ENCODE results near the gene BMPR1B.

The BMPR1B gene

DNA sequence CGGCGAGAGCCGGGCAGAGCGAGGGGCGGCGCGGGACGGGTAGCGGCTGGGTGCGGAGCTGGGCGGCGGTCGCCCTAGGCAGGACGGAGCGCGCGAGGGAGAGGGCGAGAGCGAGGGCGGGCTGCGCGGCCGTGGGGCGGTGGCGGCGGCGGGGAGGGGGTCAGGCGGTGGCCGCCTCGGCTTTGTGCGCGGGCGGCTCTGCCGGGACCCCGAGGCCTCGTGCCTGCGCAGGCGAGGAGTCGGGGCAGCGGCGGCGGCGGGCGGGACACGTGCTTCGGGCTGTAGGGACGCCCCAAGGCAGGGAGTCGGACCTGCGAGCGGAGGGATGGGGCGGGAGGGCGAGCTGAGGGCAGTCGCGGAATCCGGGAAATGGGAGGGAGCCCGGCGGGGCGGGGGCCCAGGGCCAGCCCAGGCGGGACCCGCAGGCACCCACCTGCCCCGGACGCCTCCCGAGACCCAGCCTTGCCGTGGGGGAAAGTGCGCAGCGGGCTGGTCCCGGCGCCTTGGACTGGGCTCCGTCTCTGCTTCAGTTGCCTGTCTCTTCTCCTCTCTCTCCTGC lies 465 bp downstream of the BMPR1B start:
- Histone ChIP-seq H3K27ac (ENCODE audit: low read depth, low read length) (no peak overlapping the region), H4K8ac (ENCODE audit: low read depth, low read length) (no peak overlapping the region), H2BK120ac (ENCODE audit: insufficient read depth, low read length, poor library complexity) (no peak overlapping the region), H3K36me3 (ENCODE audit: control insufficient read depth in 1 of 2, insufficient read depth in 2 of 2, low read length in 2 of 2) (no peaks in the 10 kb centered on the region), H3K4me3 (ENCODE audit: low read depth, low read length) (peak overlapping the region; percentile 72), H3K4me1 (ENCODE audit: control insufficient read depth in 1 of 2, insufficient read depth in 2 of 2, low read length in 2 of 2) (peaks cover 0 to 5% of the 10 kb centered on the region in 2 experiments), H2BK12ac (ENCODE audit: low read length) (peak overlapping the region; percentile 36), H3K27me3 (ENCODE audit: insufficient read depth, low read length) (peaks cover 7% of the 10 kb centered on the region), H2BK5ac (ENCODE audit: low read depth, low read length, poor library complexity) (no peak overlapping the region), H3K4ac (ENCODE audit: low read depth, low read length) (no peak overlapping the region), H3K9me3 (ENCODE audit: insufficient read depth, low read depth, low read length) (no peaks in the 10 kb centered on the region), H3K23ac (ENCODE audit: low read length) (no peak overlapping the region), H3K18ac (ENCODE audit: low read length) (no peak overlapping the region), H2AK5ac (ENCODE audit: low read length) (no peak overlapping the region), H4K12ac (ENCODE audit: low read depth, low read length) (no peak overlapping the region), H3K9ac (ENCODE audit: low read length) (no peak overlapping the region), H4K91ac (ENCODE audit: low read depth, low read length) (no peak overlapping the region), H3K79me1 (ENCODE audit: low read length) (no peaks in the 10 kb centered on the region), H3K14ac (ENCODE audit: low read length) (peak overlapping the region; percentile 57), H3K79me2 (ENCODE audit: control insufficient read depth, insufficient read depth, low read length, poor library complexity) (no peaks in the 10 kb centered on the region), H3K4me2 (ENCODE audit: low read length) (peak overlapping the region; percentile 83), H2AFZ (ENCODE audit: insufficient read depth, low read length, poor library complexity) (peak overlapping the region; percentile 52)
- peak; percentile 47 for DNase-seq
- no CpG with 5 or more reads among the region's 69 CpGs for WGBS (ENCODE audit: extremely low coverage, insufficient coverage, insufficient read length)

DNA sequence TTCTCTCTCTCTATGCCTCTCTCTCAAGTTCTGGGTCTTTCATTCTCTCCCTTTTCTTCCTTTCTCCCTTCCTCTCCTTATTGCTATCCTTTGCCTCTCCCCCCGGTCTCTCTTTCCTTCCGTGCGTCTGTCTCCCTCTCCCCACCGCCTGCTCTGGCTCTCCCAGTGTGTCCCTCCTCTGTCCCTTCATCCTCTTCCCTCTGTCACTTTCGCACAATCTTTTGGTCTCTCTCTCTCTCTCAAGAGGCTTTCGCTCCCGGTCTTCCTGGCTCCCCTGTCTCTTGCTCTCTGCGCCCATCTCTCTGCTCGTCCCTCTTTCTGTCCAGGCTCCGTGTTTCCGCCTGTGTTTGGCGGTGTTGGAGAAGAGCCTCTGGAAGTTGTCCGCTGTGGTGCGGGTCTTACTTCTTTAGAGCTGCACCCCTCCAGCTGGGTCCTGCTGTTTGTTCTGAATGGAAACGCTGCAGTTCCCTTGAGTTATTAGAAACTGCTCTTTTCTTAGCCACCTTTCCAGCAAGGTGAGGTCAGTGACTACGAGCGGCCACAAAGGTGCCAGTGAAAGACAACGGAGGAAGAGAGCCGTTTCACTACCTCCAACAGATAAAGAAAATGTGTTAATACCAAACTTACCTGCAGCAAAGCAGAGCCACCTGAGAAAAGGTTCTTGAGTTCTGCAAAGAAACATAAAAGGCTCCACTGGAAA lies 1.1 kb downstream of the BMPR1B start:
- no peak overlapping the region for H3K23ac ChIP-seq (ENCODE audit: low read length)
- H3K4me2 ChIP-seq (ENCODE audit: low read length) = peak overlapping the region; percentile 83
- H2BK12ac ChIP-seq (ENCODE audit: low read length) = no peak overlapping the region
- H4K91ac ChIP-seq (ENCODE audit: low read depth, low read length) = no peak overlapping the region
- H3K79me2 ChIP-seq (ENCODE audit: control insufficient read depth, insufficient read depth, low read length, poor library complexity) = no peaks in the 10 kb centered on the region
- peak in 1 of 2 donors; percentile 16 for DNase-seq
- no peak overlapping the region for H2BK5ac ChIP-seq (ENCODE audit: low read depth, low read length, poor library complexity)
- H3K18ac ChIP-seq (ENCODE audit: low read length) = no peak overlapping the region
- peak overlapping the region; percentile 52 for H2AFZ ChIP-seq (ENCODE audit: insufficient read depth, low read length, poor library complexity)
- no CpG with 5 or more reads among the region's 19 CpGs for WGBS (ENCODE audit: extremely low coverage, insufficient coverage, insufficient read length)
- H4K12ac ChIP-seq (ENCODE audit: low read depth, low read length) = no peak overlapping the region
- no peaks in the 10 kb centered on the region for H3K79me1 ChIP-seq (ENCODE audit: low read length)
- H3K4ac ChIP-seq (ENCODE audit: low read depth, low read length) = no peak overlapping the region
- peaks cover 7% of the 10 kb centered on the region for H3K27me3 ChIP-seq (ENCODE audit: insufficient read depth, low read length)
- no peak overlapping the region for H3K14ac ChIP-seq (ENCODE audit: low read length)
- H4K8ac ChIP-seq (ENCODE audit: low read depth, low read length) = no peak overlapping the region
- H2AK5ac ChIP-seq (ENCODE audit: low read length) = no peak overlapping the region
- no peak overlapping the region for H3K9ac ChIP-seq (ENCODE audit: low read length)
- no peaks in the 10 kb centered on the region for H3K9me3 ChIP-seq (ENCODE audit: insufficient read depth, low read depth, low read length)
- H2BK120ac ChIP-seq (ENCODE audit: insufficient read depth, low read length, poor library complexity) = no peak overlapping the region
- no peak overlapping the region for H3K27ac ChIP-seq (ENCODE audit: low read depth, low read length)
- peaks cover 0 to 5% of the 10 kb centered on the region in 2 experiments for H3K4me1 ChIP-seq (ENCODE audit: control insufficient read depth in 1 of 2, insufficient read depth in 2 of 2, low read length in 2 of 2)
- no peaks in the 10 kb centered on the region for H3K36me3 ChIP-seq (ENCODE audit: control insufficient read depth in 1 of 2, insufficient read depth in 2 of 2, low read length in 2 of 2)
- peak overlapping the region; percentile 52 for H3K4me3 ChIP-seq (ENCODE audit: low read depth, low read length)

DNA sequence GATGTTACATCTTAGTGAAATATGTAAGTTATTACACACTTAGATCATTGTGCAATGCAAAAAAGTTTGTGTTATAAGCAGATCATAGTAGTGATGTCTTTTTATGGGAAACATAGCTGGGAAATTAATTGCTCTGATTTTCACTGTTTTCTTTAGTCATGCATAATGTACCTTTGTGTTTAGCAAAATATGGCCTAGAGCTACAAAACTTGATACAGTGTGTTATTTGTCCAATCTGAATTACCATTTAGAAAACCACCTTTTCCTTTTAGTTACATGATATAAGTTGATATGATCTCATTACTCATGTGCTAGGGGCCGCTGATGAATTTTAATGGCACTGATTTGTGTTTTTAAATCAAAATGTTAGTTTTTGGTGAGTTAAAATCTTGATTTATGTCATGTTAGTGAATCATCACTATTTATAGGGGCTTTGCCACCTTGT lies 2.0 kb downstream of the BMPR1B start:
- Histone ChIP-seq H2AFZ (ENCODE audit: insufficient read depth, low read length, poor library complexity) (no peak overlapping the region), H3K27ac (ENCODE audit: low read depth, low read length) (no peak overlapping the region), H4K12ac (ENCODE audit: low read depth, low read length) (no peak overlapping the region), H3K79me1 (ENCODE audit: low read length) (no peaks in the 10 kb centered on the region), H3K23ac (ENCODE audit: low read length) (no peak overlapping the region), H3K9ac (ENCODE audit: low read length) (no peak overlapping the region), H4K8ac (ENCODE audit: low read depth, low read length) (no peak overlapping the region), H2BK5ac (ENCODE audit: low read depth, low read length, poor library complexity) (no peak overlapping the region), H3K4ac (ENCODE audit: low read depth, low read length) (no peak overlapping the region), H3K79me2 (ENCODE audit: control insufficient read depth, insufficient read depth, low read length, poor library complexity) (no peaks in the 10 kb centered on the region), H3K9me3 (ENCODE audit: insufficient read depth, low read depth, low read length) (no peaks in the 10 kb centered on the region), H3K14ac (ENCODE audit: low read length) (no peak overlapping the region), H3K4me1 (ENCODE audit: control insufficient read depth in 1 of 2, insufficient read depth in 2 of 2, low read length in 2 of 2) (peaks cover 0 to 5% of the 10 kb centered on the region in 2 experiments), H3K27me3 (ENCODE audit: insufficient read depth, low read length) (peaks cover 7% of the 10 kb centered on the region), H3K36me3 (ENCODE audit: control insufficient read depth in 1 of 2, insufficient read depth in 2 of 2, low read length in 2 of 2) (no peaks in the 10 kb centered on the region), H2AK5ac (ENCODE audit: low read length) (no peak overlapping the region), H3K4me3 (ENCODE audit: low read depth, low read length) (no peak overlapping the region), H2BK120ac (ENCODE audit: insufficient read depth, low read length, poor library complexity) (no peak overlapping the region), H3K4me2 (ENCODE audit: low read length) (no peak overlapping the region), H2BK12ac (ENCODE audit: low read length) (no peak overlapping the region), H4K91ac (ENCODE audit: low read depth, low read length) (no peak overlapping the region), H3K18ac (ENCODE audit: low read length) (no peak overlapping the region)
- no peak for DNase-seq
- WGBS (ENCODE audit: extremely low coverage, insufficient coverage, insufficient read length) = no CpG with 5 or more reads among the region's 1 CpG

DNA sequence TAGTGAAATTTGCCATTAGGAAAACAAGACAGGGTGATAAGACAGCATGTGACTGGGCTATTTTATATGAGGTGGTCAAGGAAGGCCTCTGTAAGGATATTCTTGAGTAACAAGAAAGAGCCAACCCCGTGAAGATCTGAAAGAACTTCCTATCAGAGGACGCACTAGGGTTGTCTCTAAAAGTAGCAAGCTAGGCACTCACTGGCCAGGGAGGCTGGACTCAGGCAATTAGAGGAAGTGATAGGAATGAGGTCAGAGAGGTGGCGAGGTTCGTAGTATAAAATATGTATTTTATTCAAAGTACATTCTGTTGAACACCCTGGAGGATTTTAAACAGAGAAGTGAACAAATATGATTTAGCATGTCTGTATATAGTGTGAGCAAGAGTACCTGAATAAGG lies 4.6 kb downstream of the BMPR1B start:
- H4K91ac ChIP-seq (ENCODE audit: low read depth, low read length) = no peak overlapping the region

More for the DNA sequence above, 4.6 kb downstream of the BMPR1B start:
- H3K18ac ChIP-seq (ENCODE audit: low read length) = no peak overlapping the region
- no peak overlapping the region for H3K27ac ChIP-seq (ENCODE audit: low read depth, low read length)
- H3K4ac ChIP-seq (ENCODE audit: low read depth, low read length) = no peak overlapping the region
- H2AFZ ChIP-seq (ENCODE audit: insufficient read depth, low read length, poor library complexity) = no peak overlapping the region
- H3K79me1 ChIP-seq (ENCODE audit: low read length) = no peaks in the 10 kb centered on the region
- H3K36me3 ChIP-seq (ENCODE audit: control insufficient read depth in 1 of 2, insufficient read depth in 2 of 2, low read length in 2 of 2) = no peaks in the 10 kb centered on the region
- no peak overlapping the region for H3K4me2 ChIP-seq (ENCODE audit: low read length)
- no peak overlapping the region for H3K23ac ChIP-seq (ENCODE audit: low read length)
- no peak overlapping the region for H3K14ac ChIP-seq (ENCODE audit: low read length)
- H2BK5ac ChIP-seq (ENCODE audit: low read depth, low read length, poor library complexity) = no peak overlapping the region
- no peak overlapping the region for H2BK120ac ChIP-seq (ENCODE audit: insufficient read depth, low read length, poor library complexity)
- no peak overlapping the region for H3K4me3 ChIP-seq (ENCODE audit: low read depth, low read length)
- no peak overlapping the region for H4K8ac ChIP-seq (ENCODE audit: low read depth, low read length)
- H3K79me2 ChIP-seq (ENCODE audit: control insufficient read depth, insufficient read depth, low read length, poor library complexity) = no peaks in the 10 kb centered on the region
- H3K9ac ChIP-seq (ENCODE audit: low read length) = no peak overlapping the region
- H2BK12ac ChIP-seq (ENCODE audit: low read length) = no peak overlapping the region
- no CpG with 5 or more reads among the region's 4 CpGs for WGBS (ENCODE audit: extremely low coverage, insufficient coverage, insufficient read length)
- no peak overlapping the region for H4K12ac ChIP-seq (ENCODE audit: low read depth, low read length)
- no peaks in the 10 kb centered on the region for H3K9me3 ChIP-seq (ENCODE audit: insufficient read depth, low read depth, low read length)
- H3K4me1 ChIP-seq (ENCODE audit: control insufficient read depth in 1 of 2, insufficient read depth in 2 of 2, low read length in 2 of 2) = peaks cover 0 to 5% of the 10 kb centered on the region in 2 experiments
- DNase-seq = no peak
- no peak overlapping the region for H2AK5ac ChIP-seq (ENCODE audit: low read length)
- peaks cover 6% of the 10 kb centered on the region for H3K27me3 ChIP-seq (ENCODE audit: insufficient read depth, low read length)

Data from trophoblast cell (in vitro differentiated cells and primary cell).